Thyroid gland (tissue), 4 donors: ENCODE data around the gene SLC25A28.

Experiments used
- POLR2A ChIP-seq, 2 donors: fragments of 450-650 bp; IDR thresholded peaks; one replicate each; pipeline ENCODE4 v1.6.1; 2017; ENCODE audit warnings: antibody characterized with exemption in 2 of 2, mild to moderate bottlenecking in 2 of 2, moderate library complexity in 1 of 2
- TF ChIP-seq, protein P1 (sequence below), 6 experiments: fragments of 200-600 bp in 3 of 6; fragments of 450-650 bp in 3 of 6; sonication (generic) in 3 of 6; IDR thresholded peaks; one replicate each; pipeline ENCODE4 v1.5.1; 2016 to 2019; ENCODE audit warnings: antibody characterized with exemption in 6 of 6, mild to moderate bottlenecking in 2 of 6, inconsistent platforms in 1 of 6, moderate library complexity in 1 of 6

DNA sequence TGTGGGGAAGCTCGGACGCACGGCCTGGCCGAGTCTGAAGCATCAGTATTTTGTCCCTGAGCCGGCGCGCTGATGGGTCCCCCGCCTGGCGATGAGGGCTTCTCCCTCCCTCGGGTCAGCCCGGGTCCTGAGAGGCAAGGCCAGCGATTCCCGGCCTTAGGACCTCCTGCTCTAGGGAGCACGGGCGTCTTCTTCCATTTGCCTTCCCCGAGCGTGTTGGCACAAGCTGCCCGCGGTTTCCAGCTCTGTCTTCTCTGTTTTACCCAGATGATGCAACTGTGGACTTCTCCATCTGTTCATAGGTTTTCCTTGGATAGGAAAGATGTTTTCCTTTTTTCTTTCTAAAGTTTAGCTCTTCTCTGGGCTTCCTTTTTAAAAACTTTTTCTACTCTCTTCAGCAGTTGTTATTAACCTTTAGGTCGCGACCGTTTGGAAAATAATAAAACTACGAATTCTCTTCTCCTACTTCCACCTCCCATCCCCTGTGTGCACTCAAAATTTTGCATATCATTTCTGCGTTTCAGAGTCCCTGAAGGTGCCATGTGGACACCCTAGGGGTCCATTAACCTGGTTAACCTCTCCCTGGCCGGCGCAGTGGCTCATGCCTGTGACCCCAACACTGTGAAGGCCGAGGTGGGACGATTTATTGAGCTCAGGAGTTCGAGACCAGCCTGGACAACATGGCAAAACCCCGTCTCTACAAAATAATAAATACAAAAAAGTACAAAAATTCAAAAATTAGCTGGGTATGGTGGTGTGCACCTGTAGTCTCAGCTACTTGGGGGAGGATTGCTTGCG lies 1.4 kb upstream of the SLC25A28 start:
- TF ChIP-seq POLR2A (IDR thresholded peaks at IDR 0.05), result no peak
- TF ChIP-seq, protein P1, sequence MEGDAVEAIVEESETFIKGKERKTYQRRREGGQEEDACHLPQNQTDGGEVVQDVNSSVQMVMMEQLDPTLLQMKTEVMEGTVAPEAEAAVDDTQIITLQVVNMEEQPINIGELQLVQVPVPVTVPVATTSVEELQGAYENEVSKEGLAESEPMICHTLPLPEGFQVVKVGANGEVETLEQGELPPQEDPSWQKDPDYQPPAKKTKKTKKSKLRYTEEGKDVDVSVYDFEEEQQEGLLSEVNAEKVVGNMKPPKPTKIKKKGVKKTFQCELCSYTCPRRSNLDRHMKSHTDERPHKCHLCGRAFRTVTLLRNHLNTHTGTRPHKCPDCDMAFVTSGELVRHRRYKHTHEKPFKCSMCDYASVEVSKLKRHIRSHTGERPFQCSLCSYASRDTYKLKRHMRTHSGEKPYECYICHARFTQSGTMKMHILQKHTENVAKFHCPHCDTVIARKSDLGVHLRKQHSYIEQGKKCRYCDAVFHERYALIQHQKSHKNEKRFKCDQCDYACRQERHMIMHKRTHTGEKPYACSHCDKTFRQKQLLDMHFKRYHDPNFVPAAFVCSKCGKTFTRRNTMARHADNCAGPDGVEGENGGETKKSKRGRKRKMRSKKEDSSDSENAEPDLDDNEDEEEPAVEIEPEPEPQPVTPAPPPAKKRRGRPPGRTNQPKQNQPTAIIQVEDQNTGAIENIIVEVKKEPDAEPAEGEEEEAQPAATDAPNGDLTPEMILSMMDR (IDR thresholded peaks at IDR 0.05), result no peak
